Subcutaneous adipose tissue (tissue), 4 donors: ENCODE data around the gene POMT1. TPM values are rescaled to one million over a fixed set of nuclear protein-coding genes. Genes with fewer than 3 reads are reported as not detected.

Experiments used
- total RNA-seq, 4 donors: library from RNA; depleted of rRNA; stranded (reverse); fragments of >200 nt; gene quantifications; one replicate each; pipeline ENCODE4 v1.1.0, GENCODE V29; 2016
- TF ChIP-seq, protein P1 (sequence below): fragments of 450-650 bp; IDR thresholded peaks from one replicate; pipeline ENCODE4 v1.5.1; 2016; ENCODE audit warnings: low read depth, mild to moderate bottlenecking, control low read depth, antibody characterized with exemption, moderate library complexity

POMT1 gene
- total RNA-seq, 4 donors from 2014 or later, result 17.0 to 54.3 (median 27.1) TPM

DNA sequence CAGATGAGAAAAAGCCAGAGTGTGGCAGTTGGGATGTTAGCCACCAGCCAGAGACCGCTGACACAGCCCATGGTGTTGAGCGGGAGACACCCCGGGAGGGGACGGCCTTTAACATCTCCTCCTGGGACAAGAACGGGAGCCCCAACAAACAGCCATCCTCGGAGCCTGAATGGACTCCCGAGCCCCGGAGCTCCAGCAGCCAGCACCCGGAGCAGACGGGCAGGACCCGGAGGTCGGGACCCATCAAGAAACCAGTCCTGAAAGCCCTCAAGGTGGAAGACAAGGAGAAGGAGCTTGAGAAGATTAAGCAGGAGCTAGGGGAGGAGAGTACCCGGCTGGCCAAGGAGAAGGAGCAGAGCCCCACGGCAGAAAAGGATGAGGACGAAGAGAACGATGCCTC is 28.0 kb upstream of the POMT1 start:
- TF ChIP-seq, protein P1, sequence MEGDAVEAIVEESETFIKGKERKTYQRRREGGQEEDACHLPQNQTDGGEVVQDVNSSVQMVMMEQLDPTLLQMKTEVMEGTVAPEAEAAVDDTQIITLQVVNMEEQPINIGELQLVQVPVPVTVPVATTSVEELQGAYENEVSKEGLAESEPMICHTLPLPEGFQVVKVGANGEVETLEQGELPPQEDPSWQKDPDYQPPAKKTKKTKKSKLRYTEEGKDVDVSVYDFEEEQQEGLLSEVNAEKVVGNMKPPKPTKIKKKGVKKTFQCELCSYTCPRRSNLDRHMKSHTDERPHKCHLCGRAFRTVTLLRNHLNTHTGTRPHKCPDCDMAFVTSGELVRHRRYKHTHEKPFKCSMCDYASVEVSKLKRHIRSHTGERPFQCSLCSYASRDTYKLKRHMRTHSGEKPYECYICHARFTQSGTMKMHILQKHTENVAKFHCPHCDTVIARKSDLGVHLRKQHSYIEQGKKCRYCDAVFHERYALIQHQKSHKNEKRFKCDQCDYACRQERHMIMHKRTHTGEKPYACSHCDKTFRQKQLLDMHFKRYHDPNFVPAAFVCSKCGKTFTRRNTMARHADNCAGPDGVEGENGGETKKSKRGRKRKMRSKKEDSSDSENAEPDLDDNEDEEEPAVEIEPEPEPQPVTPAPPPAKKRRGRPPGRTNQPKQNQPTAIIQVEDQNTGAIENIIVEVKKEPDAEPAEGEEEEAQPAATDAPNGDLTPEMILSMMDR, result no peak

DNA sequence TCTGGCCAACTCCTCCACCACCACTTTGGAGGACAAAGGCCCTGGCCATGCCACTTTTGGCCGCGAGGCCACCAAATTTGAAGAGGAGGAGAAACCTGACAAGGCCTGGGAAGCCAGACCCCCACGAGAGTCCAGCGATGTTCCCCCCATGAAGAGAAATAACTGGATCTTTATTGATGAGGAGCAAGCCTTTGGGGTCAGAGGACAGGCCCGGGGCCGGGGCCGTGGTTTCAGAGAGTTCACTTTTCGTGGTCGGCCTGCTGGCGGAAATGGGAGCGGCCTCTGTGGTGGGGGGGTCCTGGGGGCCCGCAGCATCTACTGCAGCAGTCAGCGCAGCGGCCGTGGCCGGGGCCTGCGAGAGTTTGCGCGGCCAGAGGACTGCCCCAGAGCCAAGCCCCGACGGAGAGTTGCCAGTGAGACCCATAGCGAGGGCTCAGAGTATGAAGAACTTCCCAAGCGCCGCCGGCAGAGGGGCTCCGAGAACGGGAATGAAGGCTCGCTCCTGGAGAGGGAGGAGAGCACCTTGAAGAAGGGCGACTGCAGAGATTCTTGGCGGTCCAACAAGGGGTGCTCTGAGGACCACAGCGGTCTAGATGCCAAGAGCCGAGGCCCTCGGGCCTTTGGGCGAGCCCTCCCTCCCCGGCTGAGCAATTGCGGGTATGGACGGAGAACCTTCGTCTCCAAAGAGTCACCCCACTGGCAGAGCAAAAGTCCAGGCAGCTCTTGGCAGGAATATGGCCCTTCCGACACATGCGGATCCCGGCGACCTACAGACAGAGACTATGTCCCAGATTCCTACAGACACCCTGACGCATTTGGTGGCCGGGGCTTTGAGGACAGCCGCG is 27.4 kb upstream of the POMT1 start:
- TF ChIP-seq, protein P1, result no peak

DNA sequence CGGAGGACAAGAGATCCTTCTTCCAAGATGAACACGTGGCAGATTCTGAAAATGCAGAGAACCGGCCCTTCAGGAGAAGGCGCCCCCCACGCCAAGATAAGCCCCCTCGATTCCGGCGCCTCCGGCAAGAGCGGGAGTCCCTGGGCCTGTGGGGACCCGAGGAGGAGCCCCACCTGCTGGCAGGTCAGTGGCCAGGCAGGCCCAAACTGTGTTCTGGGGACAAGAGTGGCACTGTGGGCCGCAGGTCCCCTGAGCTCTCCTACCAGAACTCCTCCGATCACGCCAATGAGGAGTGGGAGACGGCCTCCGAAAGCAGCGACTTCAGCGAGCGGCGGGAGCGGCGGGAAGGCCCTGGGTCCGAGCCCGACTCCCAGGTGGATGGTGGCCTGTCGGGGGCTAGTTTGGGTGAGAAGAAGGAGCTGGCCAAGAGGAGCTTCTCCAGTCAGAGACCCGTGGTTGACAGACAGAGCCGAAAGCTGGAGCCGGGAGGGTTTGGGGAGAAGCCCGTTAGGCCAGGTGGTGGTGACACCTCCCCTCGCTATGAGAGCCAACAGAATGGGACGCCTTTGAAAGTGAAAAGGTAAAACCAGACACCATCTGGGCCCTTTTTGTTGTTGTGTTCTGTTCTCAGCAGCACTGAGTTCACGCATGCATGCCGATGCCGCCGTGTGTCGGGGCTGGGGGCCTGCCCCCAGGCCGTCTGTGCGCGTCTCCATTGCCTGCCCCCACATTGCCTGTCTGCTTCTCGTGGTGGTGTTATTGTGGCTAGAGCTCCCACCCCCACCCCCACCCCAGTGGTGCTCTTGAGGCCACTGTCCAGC is 26.6 kb upstream of the POMT1 start:
- TF ChIP-seq, protein P1, result no peak

DNA sequence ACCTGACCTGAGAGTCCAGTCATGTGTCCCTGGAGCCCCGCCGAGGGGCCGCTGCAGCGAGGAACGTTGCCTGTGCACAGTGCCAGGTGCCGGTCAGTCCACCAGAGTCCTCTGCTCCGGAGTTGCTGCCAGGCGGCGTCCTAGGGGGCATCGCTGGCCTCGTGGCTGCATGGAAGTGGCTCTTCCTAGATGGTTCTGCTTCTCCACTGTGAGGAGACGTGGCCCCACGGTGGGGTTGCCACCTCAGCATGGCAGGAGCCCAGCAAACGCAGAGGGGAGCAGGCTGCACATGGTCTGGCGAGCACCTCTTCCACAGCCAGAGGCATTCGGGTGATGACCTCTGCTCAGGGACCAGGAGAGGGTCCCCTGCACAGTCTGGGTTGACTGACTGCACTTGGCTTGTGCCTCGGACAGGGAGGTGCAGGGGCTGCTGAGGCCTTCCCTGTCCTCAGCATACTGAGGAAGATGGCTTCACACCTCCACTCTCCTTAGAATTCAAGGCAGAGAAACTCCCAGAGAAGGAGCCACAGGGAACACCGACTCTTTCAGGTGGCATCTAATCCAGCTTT is 25.9 kb upstream of the POMT1 start:
- TF ChIP-seq, protein P1, result no peak

DNA sequence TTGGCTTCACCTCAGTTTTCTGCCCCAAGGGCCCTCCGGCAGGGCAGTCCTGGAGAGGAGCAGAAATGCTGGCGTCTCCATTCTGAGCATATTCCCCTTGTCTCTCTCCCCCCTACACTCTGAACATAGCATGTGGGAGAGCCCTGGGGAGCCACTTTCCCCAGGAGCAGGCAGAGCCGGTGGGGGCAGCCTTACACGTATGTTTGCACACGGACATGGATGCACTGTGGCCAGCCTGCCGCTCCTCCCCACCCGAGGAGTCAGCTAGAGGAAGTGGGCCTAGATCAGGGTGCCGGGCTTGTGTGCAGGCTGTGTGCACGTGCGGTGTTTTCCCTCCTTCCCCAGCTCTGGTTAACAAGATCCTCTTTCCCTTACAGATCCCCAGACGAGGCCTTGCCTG is 25.4 kb upstream of the POMT1 start:
- TF ChIP-seq, protein P1, result no peak

DNA sequence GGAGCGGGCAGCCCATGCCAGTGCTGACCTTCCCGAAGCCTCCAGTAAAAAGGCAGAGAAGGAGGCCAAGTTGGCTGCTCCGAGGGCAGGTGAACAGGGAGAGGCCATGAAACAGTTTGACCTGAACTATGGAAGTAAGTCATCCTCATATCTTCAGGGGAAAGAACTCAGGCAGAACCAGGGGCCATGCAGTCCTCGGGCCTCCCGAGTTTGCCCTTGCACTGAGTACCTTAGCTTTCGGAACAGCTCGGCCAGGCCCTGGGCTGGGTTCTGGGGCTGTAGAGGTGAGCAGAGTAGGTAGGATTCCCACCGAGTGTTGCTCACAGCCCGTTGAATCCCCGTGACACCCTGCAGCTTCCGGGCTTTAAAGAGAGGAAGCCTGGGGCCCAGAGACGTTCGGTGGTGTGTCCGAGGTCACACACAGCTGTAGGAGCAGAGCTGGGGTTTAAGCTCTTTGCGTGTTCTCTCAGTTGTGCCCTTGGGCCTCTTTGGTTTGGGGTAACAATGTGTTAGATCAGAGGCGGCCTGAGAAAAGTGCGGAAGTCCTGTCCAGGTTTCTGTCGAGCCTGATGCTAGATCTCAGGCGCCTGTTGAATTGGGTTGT is 24.8 kb upstream of the POMT1 start:
- TF ChIP-seq, protein P1, result no peak
